HFF-Myc (cell line): ENCODE data around the gene GALNT9.
A peak's percentile ranks its signal among the peaks of the same experiment; 100 is the strongest.

Experiments used
- DNase-seq: peaks from one replicate; pipeline ENCODE4 v3.0.0-alpha.2; 2011; ENCODE audit warnings: low read depth; ENCODE audit errors: extremely low read depth
- H3K4me3 ChIP-seq: replicated peaks from 2 replicates; pipeline ENCODE4 v1.5.1; 2011; ENCODE audit warnings: low read depth, mild to moderate bottlenecking, control low read depth, low read length
- CTCF ChIP-seq: IDR thresholded peaks from 2 replicates; pipeline ENCODE4 v1.5.1; 2012; ENCODE audit warnings: mild to moderate bottlenecking, low read depth, low read length, control low read depth; ENCODE audit errors: missing control alignments

The GALNT9 gene

GRCh38 chr12:132205271-132206045, 123.9 kb downstream of the GALNT9 start:
- no peak for DNase-seq
- no peak for TF ChIP-seq CTCF
- H3K4me3 ChIP-seq: no peak overlapping the region

DNA sequence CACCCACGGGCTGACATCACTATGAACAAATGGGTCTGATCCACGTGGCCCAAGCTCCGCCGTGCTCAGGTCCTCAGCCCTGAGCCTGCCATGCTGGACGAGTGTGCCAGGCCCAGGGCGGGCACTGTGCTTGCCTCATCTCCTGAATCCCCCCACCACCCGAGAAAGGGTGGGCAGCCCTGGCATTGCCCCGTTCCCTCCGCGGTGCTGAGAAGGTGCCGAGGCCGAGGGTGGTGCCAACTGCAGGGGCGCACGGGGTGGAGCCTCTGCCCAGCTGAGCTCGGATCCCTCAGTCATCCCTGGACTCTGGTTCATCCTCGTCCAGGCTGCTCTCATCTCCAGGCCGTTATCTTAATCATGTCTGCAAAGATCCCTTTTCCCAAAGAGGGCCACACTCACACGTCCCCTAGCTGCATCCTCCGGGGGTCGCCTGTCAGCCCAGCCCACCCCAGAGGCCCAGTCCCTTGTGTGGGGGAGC, 124.6 kb downstream of the GALNT9 start:
- no peak for TF ChIP-seq CTCF
- no peak for DNase-seq
- no peak overlapping the region for H3K4me3 ChIP-seq

DNA sequence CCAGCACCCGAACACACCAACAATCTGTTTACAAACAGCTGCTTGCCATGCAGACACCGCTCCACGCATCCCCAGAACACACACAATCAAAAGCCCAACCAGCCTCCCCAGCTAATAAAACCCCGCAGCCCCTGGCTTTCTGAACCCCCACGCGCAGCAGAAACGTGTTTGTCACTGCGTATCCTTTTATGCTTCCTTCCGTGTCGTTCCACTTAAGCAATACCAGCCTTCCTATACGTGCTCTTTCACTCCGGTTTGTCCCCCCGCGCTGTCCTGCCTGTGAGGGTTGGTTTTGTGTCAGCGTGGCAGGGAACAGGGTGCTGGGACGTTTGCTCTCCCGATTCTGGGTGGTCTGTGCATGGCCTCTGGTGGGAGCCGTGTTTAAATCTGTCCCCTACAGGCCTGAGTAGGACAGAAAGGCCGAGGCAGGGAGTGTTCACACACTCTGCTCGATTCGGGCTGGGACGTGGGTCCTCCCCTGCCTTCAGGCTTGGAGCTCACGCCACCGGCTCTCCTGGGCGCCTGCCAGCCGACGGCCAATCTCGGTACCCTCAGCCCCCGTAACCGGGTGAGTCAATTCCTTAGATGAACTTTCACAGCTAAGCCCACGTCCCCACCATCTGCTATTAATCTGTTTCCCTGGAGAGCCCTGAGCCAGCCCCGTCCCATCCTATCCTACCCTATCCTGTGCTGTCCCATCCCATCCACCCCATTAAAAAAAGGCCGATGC, 125.2 kb downstream of the GALNT9 start:
- DNase-seq: peak; percentile 40
- TF ChIP-seq CTCF: no peak
- no peak overlapping the region for H3K4me3 ChIP-seq

- no peak overlapping the region for H3K4me3 ChIP-seq
Observed at GRCh38 chr12:132202929-132203721, 126.3 kb downstream of the GALNT9 start.

GRCh38 chr12:132201391-132202120, 127.8 kb downstream of the GALNT9 start:
- H3K4me3 ChIP-seq: no peak overlapping the region
- DNase-seq: no peak
- no peak for TF ChIP-seq CTCF

More at GRCh38 chr12:132202929-132203721, 126.3 kb downstream of the GALNT9 start:
- no peak for TF ChIP-seq CTCF
- DNase-seq: no peak

GRCh38 chr12:132200800-132201199, 128.6 kb downstream of the GALNT9 start:
- TF ChIP-seq CTCF: no peak
- DNase-seq: no peak
- no peak overlapping the region for H3K4me3 ChIP-seq
